HCT116 (cell line): ENCODE data around the gene IL1B. TPM values are rescaled to one million over a fixed set of nuclear protein-coding genes. Genes with fewer than 3 reads are reported as not detected.

Source experiments
- ATAC-seq: fragments of 200-7000 bp; cut with Tn5 transposase; 2 replicates; pipeline ENCODE4 v1.9.1; 2020; ENCODE audit warnings: mild to moderate bottlenecking, moderate library complexity
- BruUV-seq: library from RNA; stranded (reverse); fragments of 400-500 nt; replicated peaks from 2 replicates; lab custom pipeline; 2021; lab: Mats Ljungman, UMichigan
- CTCF ChIA-PET: fragments of 300-600 bp; sonication (Branson Sonifier 250); formaldehyde crosslinking; loops from one replicate; lab custom pipeline; 2021; ENCODE audit warnings: antibody characterized with exemption; lab: Charles Lee
- POLR2A ChIA-PET: fragments of 300-600, 350-600 bp; sonication (Branson Sonifier 250); formaldehyde crosslinking; loops from one replicate; lab custom pipeline; 2021; ENCODE audit warnings: antibody characterized with exemption; lab: Charles Lee
- RAD21 ChIA-PET, 2 experiments: fragments of 300-600 bp; sonication (Branson Sonifier 250); formaldehyde crosslinking; loops; one replicate each; lab custom pipeline; 2023; ENCODE audit warnings: low total read pairs in 2 of 2; ENCODE audit not compliant: uncharacterized antibody in 2 of 2, unreplicated experiment in 2 of 2, low non-redundant PET in 1 of 2; lab: Charles Lee
- DNase-seq: peaks from one replicate; pipeline ENCODE4 v3.0.0-alpha.2; 2010; ENCODE audit warnings: low read depth, low spot score
- H2AFZ ChIP-seq: fragments of 200-600 bp; shearing (Covaris generic), sonication (generic); 2 replicates; pipeline ENCODE4 v1.6.1; 2017; ENCODE audit warnings: low read depth, mixed run types, mixed read lengths, antibody characterized with exemption, low read length; ENCODE audit not compliant: poor library complexity, severe bottlenecking
- H3K27ac ChIP-seq: 2 replicates; pipeline ENCODE4 v1.5.1; 2012; ENCODE audit warnings: low read depth, low read length
- H3K27me3 ChIP-seq: fragments of 200-600 bp; sonication (generic); 2 replicates; pipeline ENCODE4 v1.6.1; 2016; ENCODE audit warnings: mixed run types, low read length, mixed read lengths; ENCODE audit not compliant: insufficient read depth
- H3K36me3 ChIP-seq, 2 experiments: fragments of 200-500 bp in 1 of 2; fragments of 200-600 bp in 1 of 2; sonication (Bioruptor generic) in 1 of 2; sonication (generic) in 1 of 2; 2 replicates each; pipeline versions ENCODE4 v1.5.1 to v1.6.1; 2014 to 2016; ENCODE audit warnings: low read length in 2 of 2, inconsistent platforms in 1 of 2, mixed read lengths in 1 of 2, mixed run types in 1 of 2; ENCODE audit not compliant: insufficient read depth in 2 of 2, control insufficient read depth in 1 of 2
- H3K4me1 ChIP-seq, 2 experiments: fragments of 200-600 bp in 1 of 2; sonication (generic) in 1 of 2; 2 replicates each; pipeline versions ENCODE4 v1.5.1 to v1.6.1; 2012 to 2017; ENCODE audit warnings: low read length in 2 of 2, inconsistent platforms in 1 of 2, mild to moderate bottlenecking in 1 of 2, mixed read lengths in 1 of 2, mixed run types in 1 of 2, moderate library complexity in 1 of 2; ENCODE audit not compliant: insufficient read depth in 2 of 2, control insufficient read depth in 1 of 2
- H3K4me2 ChIP-seq: fragments of 200-600 bp; sonication (generic); 2 replicates; pipeline ENCODE4 v1.6.1; 2017; ENCODE audit warnings: mixed run types, low read length, mixed read lengths
- H3K4me3 ChIP-seq, 2 experiments: fragments of 200-600 bp in 1 of 2; sonication (generic) in 1 of 2; replicated peaks in 1 of 2; 2 replicates each; pipeline ENCODE4 v1.5.1; 2011 to 2016; ENCODE audit warnings: low read length in 2 of 2, control low read depth in 1 of 2, low read depth in 1 of 2, mild to moderate bottlenecking in 1 of 2, mixed read lengths in 1 of 2, mixed run types in 1 of 2
- H3K79me2 ChIP-seq: fragments of 200-600 bp; sonication (generic); 2 replicates; pipeline ENCODE4 v1.6.1; 2017; ENCODE audit warnings: mild to moderate bottlenecking, mixed run types, low read length, moderate library complexity, mixed read lengths; ENCODE audit not compliant: insufficient read depth
- H3K9ac ChIP-seq: fragments of 200-600 bp; sonication (generic); 2 replicates; pipeline ENCODE4 v1.6.1; 2016; ENCODE audit warnings: low read length, mixed read lengths
- H3K9me2 ChIP-seq: fragments of 200-600 bp; sonication (generic), shearing (Covaris generic); 2 replicates; pipeline ENCODE4 v1.6.1; 2017; ENCODE audit warnings: mixed run types, mild to moderate bottlenecking, moderate library complexity; ENCODE audit not compliant: insufficient read depth
- H3K9me3 ChIP-seq, 2 experiments: fragments of 200-500 bp in 1 of 2; fragments of 200-600 bp in 1 of 2; sonication (Bioruptor generic) in 1 of 2; sonication (generic) in 1 of 2; 2 replicates each; pipeline ENCODE4 v1.6.1; 2014 to 2017; ENCODE audit warnings: low read length in 2 of 2, mixed read lengths in 2 of 2, inconsistent platforms in 1 of 2, low read depth in 1 of 2, mild to moderate bottlenecking in 1 of 2, mixed run types in 1 of 2, moderate library complexity in 1 of 2; ENCODE audit not compliant: control insufficient read depth in 1 of 2, insufficient read depth in 1 of 2
- H4K20me1 ChIP-seq: fragments of 200-600 bp; sonication (generic), shearing (Covaris generic); 2 replicates; pipeline ENCODE4 v1.6.1; 2017; ENCODE audit warnings: mixed run types, mild to moderate bottlenecking, moderate library complexity; ENCODE audit not compliant: insufficient read depth
- CTCF ChIP-seq, 3 experiments: fragments of 200-600 bp in 1 of 3; sonication (generic) in 1 of 3; IDR thresholded peaks in 2 of 3; conservative IDR thresholded peaks in 1 of 3; 2 replicates each; pipeline ENCODE4 v1.5.1; 2012 to 2017; ENCODE audit warnings: low read depth in 2 of 3, low read length in 2 of 3, antibody characterized with exemption in 1 of 3, borderline replicate concordance in 1 of 3, control low read depth in 1 of 3, mild to moderate bottlenecking in 1 of 3, mixed read lengths in 1 of 3, mixed run types in 1 of 3, moderate library complexity in 1 of 3; ENCODE audit not compliant: insufficient read depth in 1 of 3
- EZH2 ChIP-seq: fragments of 200-600 bp; sonication (generic); IDR thresholded peaks from 2 replicates; pipeline ENCODE4 v1.6.1; 2017; ENCODE audit warnings: antibody characterized with exemption, mixed run types
- JUND ChIP-seq: IDR thresholded peaks from 2 replicates; pipeline ENCODE4 v1.6.1; 2012
- POLR2A ChIP-seq: IDR thresholded peaks from 2 replicates; pipeline ENCODE4 v1.7.0; 2011; ENCODE audit warnings: borderline replicate concordance; ENCODE audit not compliant: insufficient read depth, insufficient read length; ENCODE audit errors: extremely low read depth
- RAD21 ChIP-seq: IDR thresholded peaks from 2 replicates; pipeline ENCODE4 v1.6.1; 2012; ENCODE audit warnings: low read depth, mild to moderate bottlenecking
- REST ChIP-seq: IDR thresholded peaks from 2 replicates; pipeline ENCODE4 v1.6.1; 2012; ENCODE audit warnings: low read depth
- SP1 ChIP-seq: IDR thresholded peaks from 2 replicates; pipeline ENCODE4 v1.6.1; 2012; ENCODE audit warnings: low read depth
- TCF7L2 ChIP-seq: IDR thresholded peaks from 2 replicates; pipeline ENCODE4 v1.7.0; 2011; ENCODE audit warnings: borderline replicate concordance, inconsistent platforms; ENCODE audit not compliant: insufficient read depth, insufficient read length; ENCODE audit errors: extremely low read depth
- ZBTB33 ChIP-seq: IDR thresholded peaks from 2 replicates; pipeline ENCODE4 v1.6.1; 2011; ENCODE audit warnings: mild to moderate bottlenecking, low read length, moderate library complexity; ENCODE audit not compliant: insufficient replicate concordance; ENCODE audit errors: extremely low read depth
- ZFX ChIP-seq: fragments of 450-650 bp; IDR thresholded peaks from 2 replicates; pipeline ENCODE4 v1.6.1; 2017
- intact Hi-C: fragments of 100-400 bp; cut with micrococcal nuclease; formaldehyde crosslinking; loops from 2 replicates; pipeline ENCODE4 v1.10.0; 2022
- total RNA-seq: library from RNA; stranded (reverse); gene quantifications from one replicate; pipeline ENCODE4 v1.2.1, GENCODE V29; 2021; ENCODE audit not compliant: unreplicated experiment

IL1B gene
- total RNA-seq, 1 experiment from 2014 or later, result not detected

GRCh38 chr2:112795774-112796173 lies 40.8 kb downstream of the IL1B start:
- Histone ChIP-seq H3K9me2 (no peaks in the 10 kb centered on the region), H3K9me3 (no peaks in the 10 kb centered on the region), H3K4me3 (no peak overlapping the region), H3K27ac (no peak overlapping the region), H3K4me2 (no peak overlapping the region), H3K4me1 (peaks cover 0 to 4% of the 10 kb centered on the region in 2 experiments; a peak in 1 of 4 replicates), H2AFZ (no peak overlapping the region), H3K27me3 (no peaks in the 10 kb centered on the region), H3K36me3 (no peaks in the 10 kb centered on the region), H3K79me2 (no peaks in the 10 kb centered on the region), H3K9ac (no peak overlapping the region), H4K20me1 (no peaks in the 10 kb centered on the region)
- ChIA-PET CTCF (no interaction called here), RAD21 (no interaction called here), POLR2A (interaction anchor here (0.6 kb wide), 1 partner anchor 12 kb away, joined by 3 read pairs; no protein-coding TSS in a partner anchor)
- no peak for ATAC-seq
- no peak for DNase-seq
- intact Hi-C loops, result no loop called here
- TF ChIP-seq ZBTB33 (no peak), EZH2 (no peak), RAD21 (no peak), REST (no peak), ZFX (no peak), TCF7L2 (no peak), POLR2A (no peak), CTCF (IDR thresholded peaks at IDR 0.05 in 2 of 3, conservative IDR thresholded peaks at IDR 0.05 in 1 of 3; ENCODE audit: borderline replicate concordance in 1 of 3, insufficient read depth in 1 of 3, low read depth in 2 of 3, low read length in 2 of 3) (no peak), JUND (no peak), SP1 (no peak)
- BruUV-seq, result no TSS peak
